Measurements from ENCODE around the gene VWA8.
"Not testable (repeated sequence)": the region's sequence is repeated elsewhere in the genome, so short reads cannot be mapped to it uniquely, and the experiment has no call there.

Gene VWA8

GRCh38 chr13:41803445-41803735 is 157.5 kb downstream of the VWA8 start:
- not testable (repeated sequence) for H3K27me3 ChIP-seq (ENCODE audit: control insufficient read depth, insufficient read depth, low read length); H3K4me1 ChIP-seq (ENCODE audit: control insufficient read depth, insufficient read depth, low read length); H3K36me3 ChIP-seq (ENCODE audit: control insufficient read depth, insufficient read depth, low read length); H3K27ac ChIP-seq (ENCODE audit: low read depth, low read length); H3K4me3 ChIP-seq (ENCODE audit: low read length); H3K9ac ChIP-seq (ENCODE audit: low read length)

- Histone ChIP-seq H3K27me3 (ENCODE audit: control insufficient read depth, insufficient read depth, low read length) (no peaks in the 10 kb centered on the region), H3K4me1 (ENCODE audit: control insufficient read depth, insufficient read depth, low read length) (no peaks in the 10 kb centered on the region), H3K9ac (ENCODE audit: low read length) (no peak overlapping the region), H3K27ac (ENCODE audit: low read depth, low read length) (no peak overlapping the region), H3K4me3 (ENCODE audit: low read length) (no peak overlapping the region), H3K36me3 (ENCODE audit: control insufficient read depth, insufficient read depth, low read length) (peaks cover 3% of the 10 kb centered on the region)
These were observed 158.0 kb downstream of the VWA8 start for GRCh38 chr13:41802684-41803444.

- no peak overlapping the region for H3K9ac ChIP-seq (ENCODE audit: low read length)
- no peak overlapping the region for H3K4me3 ChIP-seq (ENCODE audit: low read length)
- H3K27me3 ChIP-seq (ENCODE audit: control insufficient read depth, insufficient read depth, low read length) = no peaks in the 10 kb centered on the region
- no peak overlapping the region for H3K27ac ChIP-seq (ENCODE audit: low read depth, low read length)
- peaks cover 3% of the 10 kb centered on the region for H3K36me3 ChIP-seq (ENCODE audit: control insufficient read depth, insufficient read depth, low read length)
- no peaks in the 10 kb centered on the region for H3K4me1 ChIP-seq (ENCODE audit: control insufficient read depth, insufficient read depth, low read length)
These were observed 158.7 kb downstream of the VWA8 start for GRCh38 chr13:41802043-41802683.

DNA sequence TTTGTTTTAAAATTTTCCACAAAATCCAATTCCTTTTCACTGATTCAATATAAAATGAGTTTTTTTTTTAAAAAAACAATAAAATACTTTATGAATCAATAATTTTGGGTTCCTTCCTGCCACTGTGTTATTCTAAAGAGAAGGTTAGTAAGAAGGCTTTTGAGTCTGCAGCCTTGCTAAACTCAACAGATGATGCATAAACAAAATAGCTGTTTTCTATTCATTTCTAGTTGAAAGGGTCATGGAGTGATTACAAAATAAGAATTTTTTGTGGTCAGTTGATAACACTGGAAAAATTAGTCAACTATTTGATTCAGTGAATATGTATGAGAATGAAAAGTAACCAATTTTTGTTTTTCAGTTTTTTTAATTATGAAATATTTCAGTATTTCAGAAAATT is 169.9 kb downstream of the VWA8 start:
- Histone ChIP-seq H3K9ac (ENCODE audit: low read length) (no peak overlapping the region), H3K36me3 (ENCODE audit: control insufficient read depth, insufficient read depth, low read length) (no peaks in the 10 kb centered on the region), H3K4me3 (ENCODE audit: low read length) (no peak overlapping the region), H3K27me3 (ENCODE audit: control insufficient read depth, insufficient read depth, low read length) (no peaks in the 10 kb centered on the region), H3K27ac (ENCODE audit: low read depth, low read length) (no peak overlapping the region), H3K4me1 (ENCODE audit: control insufficient read depth, insufficient read depth, low read length) (no peaks in the 10 kb centered on the region)

GRCh38 chr13:41788552-41788951 is 172.4 kb downstream of the VWA8 start:
- H3K27me3 ChIP-seq (ENCODE audit: control insufficient read depth, insufficient read depth, low read length) = no peaks in the 10 kb centered on the region
- no peak overlapping the region for H3K27ac ChIP-seq (ENCODE audit: low read depth, low read length)

GRCh38 chr13:41785402-41786172 is 175.3 kb downstream of the VWA8 start:
- no peaks in the 10 kb centered on the region for H3K36me3 ChIP-seq (ENCODE audit: control insufficient read depth, insufficient read depth, low read length)
- no peak overlapping the region for H3K27ac ChIP-seq (ENCODE audit: low read depth, low read length)
- no peaks in the 10 kb centered on the region for H3K4me1 ChIP-seq (ENCODE audit: control insufficient read depth, insufficient read depth, low read length)
- no peak overlapping the region for H3K4me3 ChIP-seq (ENCODE audit: low read length)
- H3K27me3 ChIP-seq (ENCODE audit: control insufficient read depth, insufficient read depth, low read length) = no peaks in the 10 kb centered on the region
- H3K9ac ChIP-seq (ENCODE audit: low read length) = no peak overlapping the region

More at GRCh38 chr13:41788552-41788951, 172.4 kb downstream of the VWA8 start:
- Histone ChIP-seq H3K9ac (ENCODE audit: low read length) (no peak overlapping the region), H3K36me3 (ENCODE audit: control insufficient read depth, insufficient read depth, low read length) (no peaks in the 10 kb centered on the region), H3K4me1 (ENCODE audit: control insufficient read depth, insufficient read depth, low read length) (no peaks in the 10 kb centered on the region), H3K4me3 (ENCODE audit: low read length) (no peak overlapping the region)

DNA sequence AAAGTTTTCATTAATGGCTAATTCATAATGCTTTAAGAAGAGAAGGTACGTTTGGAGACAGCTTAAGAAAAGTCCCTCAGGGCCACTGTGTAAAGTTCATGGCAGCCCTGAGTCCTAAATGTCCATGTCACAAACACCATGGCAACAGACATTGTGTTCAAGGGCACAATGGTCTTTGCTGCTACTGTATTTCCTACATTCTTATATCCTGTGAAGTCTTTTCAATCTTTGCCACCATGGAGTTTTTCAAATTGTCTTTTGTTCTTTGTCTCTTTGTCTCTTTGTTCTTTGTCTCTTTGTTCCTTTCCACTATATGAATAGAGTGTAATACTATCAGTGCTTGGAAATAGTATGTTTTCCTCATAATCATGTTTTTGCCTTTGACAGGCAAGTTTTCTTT is 178.8 kb downstream of the VWA8 start:
- no peak overlapping the region for H3K27ac ChIP-seq (ENCODE audit: low read depth, low read length)
- no peak overlapping the region for H3K9ac ChIP-seq (ENCODE audit: low read length)
- no peaks in the 10 kb centered on the region for H3K27me3 ChIP-seq (ENCODE audit: control insufficient read depth, insufficient read depth, low read length)
- H3K4me3 ChIP-seq (ENCODE audit: low read length) = no peak overlapping the region
- H3K36me3 ChIP-seq (ENCODE audit: control insufficient read depth, insufficient read depth, low read length) = no peaks in the 10 kb centered on the region
- H3K4me1 ChIP-seq (ENCODE audit: control insufficient read depth, insufficient read depth, low read length) = no peaks in the 10 kb centered on the region

- Histone ChIP-seq H3K27me3 (ENCODE audit: control insufficient read depth, insufficient read depth, low read length) (no peaks in the 10 kb centered on the region), H3K4me3 (ENCODE audit: low read length) (no peak overlapping the region), H3K27ac (ENCODE audit: low read depth, low read length) (no peak overlapping the region), H3K9ac (ENCODE audit: low read length) (no peak overlapping the region), H3K4me1 (ENCODE audit: control insufficient read depth, insufficient read depth, low read length) (no peaks in the 10 kb centered on the region), H3K36me3 (ENCODE audit: control insufficient read depth, insufficient read depth, low read length) (no peaks in the 10 kb centered on the region)
These were observed 179.9 kb downstream of the VWA8 start for GRCh38 chr13:41780715-41781706.

GRCh38 chr13:41775251-41775650 is 185.7 kb downstream of the VWA8 start:
- H3K36me3 ChIP-seq (ENCODE audit: control insufficient read depth, insufficient read depth, low read length) = no peaks in the 10 kb centered on the region
- no peak overlapping the region for H3K9ac ChIP-seq (ENCODE audit: low read length)
- H3K27me3 ChIP-seq (ENCODE audit: control insufficient read depth, insufficient read depth, low read length) = no peaks in the 10 kb centered on the region
- no peak overlapping the region for H3K4me3 ChIP-seq (ENCODE audit: low read length)
- H3K4me1 ChIP-seq (ENCODE audit: control insufficient read depth, insufficient read depth, low read length) = no peaks in the 10 kb centered on the region
- no peak overlapping the region for H3K27ac ChIP-seq (ENCODE audit: low read depth, low read length)

DNA sequence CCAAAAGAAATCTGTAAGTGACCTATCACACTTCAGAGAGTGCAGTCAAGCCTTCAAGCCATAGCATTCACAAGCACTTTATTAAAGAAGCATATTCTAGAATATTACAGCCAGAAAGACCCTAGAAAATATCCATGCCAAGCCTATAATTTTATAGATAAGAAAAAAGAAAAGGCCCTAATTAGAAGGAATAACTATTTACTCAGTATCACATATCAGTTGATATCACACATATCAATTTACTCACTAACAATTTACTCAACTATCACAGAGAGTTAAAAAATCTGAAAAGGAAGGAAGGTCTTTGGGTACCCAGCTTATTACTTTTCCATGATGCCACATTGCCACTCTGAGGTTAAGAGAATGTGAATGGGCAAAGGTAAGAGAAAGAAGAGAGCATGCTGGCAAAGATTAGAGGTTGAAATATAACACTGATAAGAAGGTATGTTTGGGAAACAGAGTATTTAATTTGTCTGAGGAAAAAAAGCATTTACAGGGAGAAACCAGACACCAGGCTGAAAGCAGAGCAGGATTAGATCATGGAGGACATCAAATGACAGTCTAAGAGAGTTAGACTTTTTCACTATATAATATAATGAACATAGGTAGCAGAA is 186.2 kb downstream of the VWA8 start:
- H3K4me1 ChIP-seq (ENCODE audit: control insufficient read depth, insufficient read depth, low read length) = no peaks in the 10 kb centered on the region
- H3K36me3 ChIP-seq (ENCODE audit: control insufficient read depth, insufficient read depth, low read length) = no peaks in the 10 kb centered on the region

DNA sequence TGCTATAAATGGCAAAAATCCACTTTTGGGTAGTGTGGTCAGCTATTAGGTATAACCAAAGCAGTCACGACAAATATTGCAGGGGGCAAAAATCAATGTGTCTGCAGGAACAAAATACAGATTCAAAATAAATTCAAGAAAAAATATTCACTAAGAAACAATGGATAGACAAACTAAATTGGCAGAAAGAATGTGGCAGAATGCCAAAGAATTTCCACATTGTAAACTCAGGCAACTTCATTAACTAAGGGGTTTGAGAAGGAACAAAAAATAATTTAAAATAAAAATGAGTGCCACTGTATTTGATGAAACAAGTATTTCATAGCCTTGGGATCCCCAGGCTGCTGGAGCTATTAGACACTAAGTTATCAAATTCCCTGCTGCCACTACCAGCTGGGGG is 193.1 kb downstream of the VWA8 start:
- Histone ChIP-seq H3K36me3 (ENCODE audit: control insufficient read depth, insufficient read depth, low read length) (no peaks in the 10 kb centered on the region), H3K27me3 (ENCODE audit: control insufficient read depth, insufficient read depth, low read length) (no peaks in the 10 kb centered on the region), H3K4me3 (ENCODE audit: low read length) (no peak overlapping the region), H3K27ac (ENCODE audit: low read depth, low read length) (no peak overlapping the region), H3K9ac (ENCODE audit: low read length) (no peak overlapping the region), H3K4me1 (ENCODE audit: control insufficient read depth, insufficient read depth, low read length) (no peaks in the 10 kb centered on the region)

More for the DNA sequence above, 186.2 kb downstream of the VWA8 start:
- Histone ChIP-seq H3K27ac (ENCODE audit: low read depth, low read length) (no peak overlapping the region), H3K9ac (ENCODE audit: low read length) (no peak overlapping the region), H3K4me3 (ENCODE audit: low read length) (no peak overlapping the region), H3K27me3 (ENCODE audit: control insufficient read depth, insufficient read depth, low read length) (no peaks in the 10 kb centered on the region)
